RWPE1 (cell line): ENCODE data around the gene CCNE1.
A peak's percentile ranks its signal among the peaks of the same experiment; 100 is the strongest.

Experiments used
- CTCF ChIA-PET: fragments of 350-600 bp; sonication (Branson Sonifier 250); formaldehyde crosslinking; extraction: SDS; loops from one replicate; lab custom pipeline; 2021; lab: Yijun Ruan, JAX
- POLR2A ChIA-PET: fragments of 400-600 bp; formaldehyde crosslinking; extraction: SDS; loops from one replicate; lab custom pipeline; 2020; ENCODE audit warnings: antibody characterized with exemption; ENCODE audit not compliant: low non-redundant PET; lab: Yijun Ruan, JAX
- DNase-seq: peaks from one replicate; pipeline ENCODE4 v3.0.0; 2012; ENCODE audit warnings: low spot score
- H3K27ac ChIP-seq: fragments of 450-650 bp; 2 replicates; pipeline ENCODE4 v1.5.1; 2017
- CTCF ChIP-seq: fragments of 450-650 bp; conservative IDR thresholded peaks from 2 replicates; pipeline ENCODE4 v1.5.1; 2017; ENCODE audit warnings: low read depth, mild to moderate bottlenecking

CCNE1 gene

GRCh38 chr19:29805031-29805965, 6.5 kb upstream of the CCNE1 start:
- DNase-seq = no peak
- POLR2A ChIA-PET = no interaction called here
- no peak for TF ChIP-seq CTCF
- CTCF ChIA-PET = no interaction called here
- H3K27ac ChIP-seq = no peak overlapping the region

- ChIA-PET CTCF (interaction anchor here (0.6 kb wide), 1 partner anchor 90 kb away, joined by 6 read pairs; no protein-coding TSS in a partner anchor), POLR2A (no interaction called here)
These were observed 5.5 kb upstream of the CCNE1 start for GRCh38 chr19:29806098-29806866.

GRCh38 chr19:29807178-29807577, 4.6 kb upstream of the CCNE1 start:
- CTCF ChIA-PET = interaction anchor here (0.6 kb wide), 1 partner anchor 89 kb away, joined by 6 read pairs; no protein-coding TSS in a partner anchor
- POLR2A ChIA-PET = no interaction called here
- H3K27ac ChIP-seq = no peak overlapping the region

More at GRCh38 chr19:29806098-29806866, 5.5 kb upstream of the CCNE1 start:
- TF ChIP-seq CTCF = no peak
- H3K27ac ChIP-seq = no peak overlapping the region
- DNase-seq = no peak

GRCh38 chr19:29807870-29808405, 3.9 kb upstream of the CCNE1 start:
- H3K27ac ChIP-seq = no peak overlapping the region
- DNase-seq = no peak
- TF ChIP-seq CTCF = no peak
- ChIA-PET CTCF (no interaction called here), POLR2A (no interaction called here)

More at GRCh38 chr19:29807178-29807577, 4.6 kb upstream of the CCNE1 start:
- no peak for TF ChIP-seq CTCF
- no peak for DNase-seq

- no peak for TF ChIP-seq CTCF
- ChIA-PET CTCF (no interaction called here), POLR2A (no interaction called here)
- no peak for DNase-seq
- peak overlapping the region; percentile 72 for H3K27ac ChIP-seq
These were observed 1.8 kb upstream of the CCNE1 start for GRCh38 chr19:29809795-29810503.

GRCh38 chr19:29810504-29810871, 1.3 kb upstream of the CCNE1 start:
- no peak for TF ChIP-seq CTCF
- POLR2A ChIA-PET = no interaction called here
- DNase-seq = peak; percentile 55
- H3K27ac ChIP-seq = peak overlapping the region; percentile 72
- CTCF ChIA-PET = interaction anchor here (0.8 kb wide), 1 partner anchor 39 kb away, joined by 4 read pairs; no protein-coding TSS in a partner anchor
